PC-9 (cell line): ENCODE data around the gene KDM6A. TPM values are rescaled to one million over a fixed set of nuclear protein-coding genes. Genes with fewer than 3 reads are reported as not detected.
"Not testable (repeated sequence)": the region's sequence is repeated elsewhere in the genome, so short reads cannot be mapped to it uniquely, and the experiment has no call there.

Source experiments
- BruUV-seq: library from RNA; stranded (reverse); fragments of 400-500 nt; replicated peaks from 2 replicates; lab custom pipeline; 2021; lab: Mats Ljungman, UMichigan
- CTCF ChIA-PET: fragments of 300-600 bp; sonication (Branson Sonifier 250); formaldehyde crosslinking; loops from one replicate; lab custom pipeline; 2022; ENCODE audit warnings: antibody characterized with exemption; lab: Charles Lee
- POLR2A ChIA-PET: fragments of 300-600 bp; sonication (Branson Sonifier 250); formaldehyde crosslinking; loops from one replicate; lab custom pipeline; 2022; ENCODE audit warnings: antibody characterized with exemption; ENCODE audit not compliant: unreplicated experiment; lab: Charles Lee
- DNase-seq, 2 experiments: peaks; one replicate each; pipeline versions ENCODE4 v3.0.0 to v3.0.0-alpha.2; 2015 to 2022; ENCODE audit warnings: mixed read lengths in 1 of 2
- H2AFZ ChIP-seq: fragments of 200-600 bp; sonication (generic); 2 replicates; pipeline ENCODE4 v1.8.1; 2017; ENCODE audit warnings: antibody characterized with exemption
- H3F3A ChIP-seq: fragments of 200-600 bp; sonication (generic); 2 replicates; pipeline ENCODE4 v1.8.1; 2017; ENCODE audit warnings: antibody characterized with exemption, mild to moderate bottlenecking, low read depth; ENCODE audit not compliant: insufficient read depth
- H3K27ac ChIP-seq: fragments of 200-600 bp; sonication (generic); 2 replicates; pipeline ENCODE4 v1.6.1; 2016; ENCODE audit warnings: mixed run types
- H3K27me3 ChIP-seq: fragments of 200-600 bp; sonication (generic); 2 replicates; pipeline ENCODE4 v1.6.1; 2016; ENCODE audit warnings: low read depth, mixed run types; ENCODE audit not compliant: insufficient read depth
- H3K36me3 ChIP-seq: fragments of 200-600 bp; sonication (generic); 2 replicates; pipeline ENCODE4 v1.6.1; 2016; ENCODE audit warnings: low read depth, mixed run types
- H3K4me1 ChIP-seq: fragments of 200-600 bp; sonication (generic); replicated peaks from 2 replicates; pipeline ENCODE4 v1.6.1; 2016; ENCODE audit warnings: mixed run types; ENCODE audit not compliant: insufficient read depth
- H3K4me2 ChIP-seq: fragments of 200-600 bp; sonication (generic); 2 replicates; pipeline ENCODE4 v1.6.1; 2017; ENCODE audit warnings: mixed run types
- H3K4me3 ChIP-seq: fragments of 200-600 bp; sonication (generic); 2 replicates; pipeline ENCODE4 v1.6.1; 2016; ENCODE audit warnings: mixed run types
- H3K79me2 ChIP-seq: fragments of 200-600 bp; sonication (generic); 2 replicates; pipeline ENCODE4 v1.6.1; 2017; ENCODE audit warnings: low read depth, mixed run types
- H3K9me2 ChIP-seq: fragments of 200-600 bp; sonication (generic); 2 replicates; pipeline ENCODE4 v1.8.1; 2017; ENCODE audit warnings: mild to moderate bottlenecking; ENCODE audit not compliant: insufficient read depth
- H3K9me3 ChIP-seq: fragments of 200-600 bp; sonication (generic); 2 replicates; pipeline ENCODE4 v1.8.1; 2016; ENCODE audit warnings: low read depth; ENCODE audit not compliant: insufficient read depth
- H4K20me1 ChIP-seq: fragments of 200-600 bp; sonication (generic); 2 replicates; pipeline ENCODE4 v1.8.1; 2017; ENCODE audit not compliant: insufficient read depth
- EZH2 ChIP-seq: fragments of 200-600 bp; sonication (generic); IDR thresholded peaks from 2 replicates; pipeline ENCODE4 v1.8.0; 2017; ENCODE audit warnings: antibody characterized with exemption, low read depth
- intact Hi-C: fragments of 100-400 bp; cut with micrococcal nuclease; formaldehyde crosslinking; loops from one replicate; pipeline ENCODE4 v1.10.0; 2022; ENCODE audit not compliant: unreplicated experiment
- total RNA-seq: library from RNA; stranded (reverse); gene quantifications from 2 replicates; pipeline ENCODE4 v1.2.3, GENCODE V29; 2021
- TF ChIP-seq, protein P1 (sequence below): fragments of 200-600 bp; sonication (generic); conservative IDR thresholded peaks from 2 replicates; pipeline ENCODE4 v1.6.1; 2017; ENCODE audit warnings: mixed run types, antibody characterized with exemption, mild to moderate bottlenecking, moderate library complexity

The KDM6A gene
- total RNA-seq, 1 experiment from 2014 or later, result 20.5 TPM

DNA sequence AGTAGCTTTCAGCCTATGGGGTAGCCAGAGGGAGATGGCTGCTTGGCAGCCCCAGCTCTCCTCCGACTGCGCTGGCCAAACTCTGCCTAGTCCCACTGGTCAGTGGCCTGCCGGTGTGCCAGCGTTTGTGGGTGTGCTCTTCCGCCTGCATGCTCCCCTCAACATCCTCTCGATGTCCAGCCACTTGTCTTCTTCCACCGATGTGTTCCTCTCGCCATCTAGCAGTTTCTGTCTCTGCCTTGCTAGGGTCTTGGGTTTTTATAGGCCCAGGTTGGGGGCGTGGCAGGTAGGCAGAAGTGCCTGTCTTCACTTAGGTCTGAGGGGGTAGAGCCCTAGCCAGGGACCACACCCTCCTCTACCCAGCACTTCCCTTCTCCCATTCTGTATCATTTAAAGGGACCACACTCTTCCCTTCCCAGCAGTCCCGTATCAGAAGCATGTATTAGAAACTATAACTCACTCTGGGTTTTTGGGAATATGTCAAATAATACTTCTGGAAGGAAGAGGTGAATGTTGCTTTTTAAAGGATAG lies 124.4 kb downstream of the KDM6A start:
- no peaks in the 10 kb centered on the region for H3K9me3 ChIP-seq
- no peaks in the 10 kb centered on the region for H3K36me3 ChIP-seq
- no peak overlapping the region for H3K4me2 ChIP-seq
- H3K4me3 ChIP-seq, result no peak overlapping the region
- BruUV-seq, result no TSS peak
- no peaks in the 10 kb centered on the region for H3K79me2 ChIP-seq
- no peaks in the 10 kb centered on the region for H3K9me2 ChIP-seq
- no peak overlapping the region for H2AFZ ChIP-seq
- no peak for DNase-seq
- no peaks in the 10 kb centered on the region for H3K4me1 ChIP-seq
- CTCF ChIA-PET, result no interaction called here
- H3K27me3 ChIP-seq, result no peaks in the 10 kb centered on the region
- POLR2A ChIA-PET, result no interaction called here
- H4K20me1 ChIP-seq, result no peaks in the 10 kb centered on the region
- H3K27ac ChIP-seq, result no peak overlapping the region
- H3F3A ChIP-seq, result no peaks in the 10 kb centered on the region
- intact Hi-C loops, result no loop called here
- TF ChIP-seq, protein P1, sequence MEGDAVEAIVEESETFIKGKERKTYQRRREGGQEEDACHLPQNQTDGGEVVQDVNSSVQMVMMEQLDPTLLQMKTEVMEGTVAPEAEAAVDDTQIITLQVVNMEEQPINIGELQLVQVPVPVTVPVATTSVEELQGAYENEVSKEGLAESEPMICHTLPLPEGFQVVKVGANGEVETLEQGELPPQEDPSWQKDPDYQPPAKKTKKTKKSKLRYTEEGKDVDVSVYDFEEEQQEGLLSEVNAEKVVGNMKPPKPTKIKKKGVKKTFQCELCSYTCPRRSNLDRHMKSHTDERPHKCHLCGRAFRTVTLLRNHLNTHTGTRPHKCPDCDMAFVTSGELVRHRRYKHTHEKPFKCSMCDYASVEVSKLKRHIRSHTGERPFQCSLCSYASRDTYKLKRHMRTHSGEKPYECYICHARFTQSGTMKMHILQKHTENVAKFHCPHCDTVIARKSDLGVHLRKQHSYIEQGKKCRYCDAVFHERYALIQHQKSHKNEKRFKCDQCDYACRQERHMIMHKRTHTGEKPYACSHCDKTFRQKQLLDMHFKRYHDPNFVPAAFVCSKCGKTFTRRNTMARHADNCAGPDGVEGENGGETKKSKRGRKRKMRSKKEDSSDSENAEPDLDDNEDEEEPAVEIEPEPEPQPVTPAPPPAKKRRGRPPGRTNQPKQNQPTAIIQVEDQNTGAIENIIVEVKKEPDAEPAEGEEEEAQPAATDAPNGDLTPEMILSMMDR, result no peak
- no peak for TF ChIP-seq EZH2

GRCh38 chrX:44997888-44998287 lies 124.9 kb downstream of the KDM6A start:
- no peak overlapping the region for H3K4me2 ChIP-seq
- no peaks in the 10 kb centered on the region for H3K9me3 ChIP-seq
- no peaks in the 10 kb centered on the region for H3K27me3 ChIP-seq
- TF ChIP-seq EZH2, result no peak
- TF ChIP-seq, protein P1, result no peak
- no peak overlapping the region for H2AFZ ChIP-seq
- H3K27ac ChIP-seq, result no peak overlapping the region
- no peaks in the 10 kb centered on the region for H3K4me1 ChIP-seq
- no peak overlapping the region for H3K4me3 ChIP-seq
- no peaks in the 10 kb centered on the region for H3K36me3 ChIP-seq
- H4K20me1 ChIP-seq, result no peaks in the 10 kb centered on the region
- no peaks in the 10 kb centered on the region for H3K79me2 ChIP-seq
- CTCF ChIA-PET, result no interaction called here
- no TSS peak for BruUV-seq
- no peaks in the 10 kb centered on the region for H3K9me2 ChIP-seq
- no peaks in the 10 kb centered on the region for H3F3A ChIP-seq
- intact Hi-C loops, result no loop called here
- POLR2A ChIA-PET, result no interaction called here
- no peak for DNase-seq

DNA sequence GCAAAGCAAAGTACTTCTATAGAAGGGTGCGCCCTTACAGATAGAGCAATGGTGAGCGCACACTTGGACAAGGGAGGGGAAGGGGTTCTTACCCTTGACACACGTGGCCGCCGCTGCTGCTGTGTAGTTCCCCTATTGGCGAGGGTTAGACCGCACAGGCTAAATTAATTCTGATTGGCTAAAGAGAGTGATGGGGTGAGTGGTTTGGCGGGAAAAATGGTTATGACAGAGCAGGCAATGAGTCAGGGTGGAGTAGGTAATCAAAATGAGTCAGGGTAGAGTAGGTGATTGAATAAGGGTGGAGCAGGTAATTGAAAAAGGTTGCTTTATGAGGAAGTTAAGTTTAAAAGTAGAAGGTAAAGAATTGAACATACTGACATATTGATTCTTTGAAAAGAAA lies 126.2 kb downstream of the KDM6A start:
- CTCF ChIA-PET, H3K4me3 ChIP-seq, H3K79me2 ChIP-seq, H3K4me1 ChIP-seq, H3K9me3 ChIP-seq, H4K20me1 ChIP-seq, H3K9me2 ChIP-seq, intact Hi-C loops, H3F3A ChIP-seq, H3K4me2 ChIP-seq, H3K27me3 ChIP-seq, BruUV-seq, DNase-seq, H3K27ac ChIP-seq, H2AFZ ChIP-seq, H3K36me3 ChIP-seq, POLR2A ChIA-PET: not testable (repeated sequence)

DNA sequence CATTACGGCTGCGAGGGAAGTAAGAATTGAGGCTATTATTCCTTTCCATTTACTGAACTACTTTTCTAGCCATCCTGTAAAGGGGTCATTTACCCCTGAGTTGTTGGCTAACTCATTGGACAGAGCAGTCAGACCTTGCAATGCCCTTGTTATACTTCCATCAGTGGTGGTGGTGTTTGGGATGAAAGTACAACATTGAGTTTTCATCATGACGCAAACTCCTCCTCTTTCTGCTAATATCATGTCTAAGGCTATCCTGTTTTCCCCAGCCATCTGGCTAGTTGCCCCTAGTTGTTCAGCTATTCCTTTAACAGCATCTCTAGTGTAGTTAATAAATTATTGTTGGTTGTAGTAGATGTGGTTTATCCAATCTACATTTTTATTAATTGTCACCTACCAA lies 126.9 kb downstream of the KDM6A start:
- DNase-seq, H3K79me2 ChIP-seq, H3K4me3 ChIP-seq, BruUV-seq, H3F3A ChIP-seq, H3K4me1 ChIP-seq, H3K36me3 ChIP-seq, H4K20me1 ChIP-seq, H2AFZ ChIP-seq, H3K27ac ChIP-seq, H3K4me2 ChIP-seq, intact Hi-C loops, POLR2A ChIA-PET, H3K9me2 ChIP-seq, H3K27me3 ChIP-seq, CTCF ChIA-PET, H3K9me3 ChIP-seq: not testable (repeated sequence)
